ENCODE results near the gene ELL.

ELL gene

DNA sequence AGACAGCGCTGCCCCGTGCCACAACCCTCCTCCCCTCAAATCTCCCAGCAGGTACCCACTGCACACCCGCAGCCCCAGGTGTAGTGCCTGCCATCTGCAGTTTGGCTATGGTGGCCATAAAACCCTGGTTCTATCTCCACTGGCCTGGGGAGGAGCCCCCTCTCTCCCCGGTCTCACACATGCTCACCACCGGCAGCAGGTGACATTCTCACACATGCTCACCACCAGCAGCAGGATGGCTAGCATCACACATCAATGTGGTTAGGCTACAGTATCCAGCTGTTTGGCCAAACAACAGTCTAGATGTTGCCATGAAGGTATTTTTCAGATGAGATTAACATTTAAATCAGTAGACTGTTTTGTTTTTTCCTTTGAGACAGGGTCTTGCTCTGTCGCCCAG is 31.1 kb downstream of the ELL start:
- TF ChIP-seq EZH2phosphoT487 (conservative IDR thresholded peaks at IDR 0.05; ENCODE audit: low read length) (no peak), CTCF (IDR thresholded peaks at IDR 0.05; ENCODE audit: insufficient read depth, low read length, poor library complexity, severe bottlenecking) (no peak)
- H3K9me3 ChIP-seq (ENCODE audit: insufficient read depth, low read length), result no peaks in the 10 kb centered on the region
- no peak overlapping the region for H3K4me3 ChIP-seq (ENCODE audit: insufficient read depth, low read length, poor library complexity, severe bottlenecking)
- H3K36me3 ChIP-seq (ENCODE audit: low read length), result no peaks in the 10 kb centered on the region
- H3K9me2 ChIP-seq (replicated peaks; ENCODE audit: insufficient read depth, low read length), result no peaks in the 10 kb centered on the region
- H3K27ac ChIP-seq (ENCODE audit: low read depth, low read length), result no peak overlapping the region
- no peak overlapping the region for H2AFZ ChIP-seq (ENCODE audit: low read depth, low read length, severe bottlenecking)
- no peak overlapping the region for H3K9ac ChIP-seq (ENCODE audit: low read length)
- H3K27me3 ChIP-seq (ENCODE audit: low read length), result no peaks in the 10 kb centered on the region
- H3F3A ChIP-seq (ENCODE audit: insufficient read depth), result no peaks in the 10 kb centered on the region
- no peaks in the 10 kb centered on the region for H4K20me1 ChIP-seq (ENCODE audit: low read depth, low read length)
- peaks cover 80% of the 10 kb centered on the region for H3K79me2 ChIP-seq (ENCODE audit: insufficient read depth, low read length)
- H3K4me2 ChIP-seq (ENCODE audit: low read depth, low read length, poor library complexity, severe bottlenecking), result no peak overlapping the region

GRCh38 chr19:18489627-18490184 is 32.2 kb downstream of the ELL start:
- no peaks in the 10 kb centered on the region for H3K9me3 ChIP-seq (ENCODE audit: insufficient read depth, low read length)
- H2AFZ ChIP-seq (ENCODE audit: low read depth, low read length, severe bottlenecking), result no peak overlapping the region
- no peaks in the 10 kb centered on the region for H3K27me3 ChIP-seq (ENCODE audit: low read length)
- peaks cover 79% of the 10 kb centered on the region for H3K79me2 ChIP-seq (ENCODE audit: insufficient read depth, low read length)
- H3K9ac ChIP-seq (ENCODE audit: low read length), result no peak overlapping the region
- H3K4me3 ChIP-seq (ENCODE audit: insufficient read depth, low read length, poor library complexity, severe bottlenecking), result no peak overlapping the region
- H3K9me2 ChIP-seq (replicated peaks; ENCODE audit: insufficient read depth, low read length), result no peaks in the 10 kb centered on the region
- H4K20me1 ChIP-seq (ENCODE audit: low read depth, low read length), result no peaks in the 10 kb centered on the region
- no peak for TF ChIP-seq EZH2phosphoT487 (conservative IDR thresholded peaks at IDR 0.05; ENCODE audit: low read length)
- no peak for TF ChIP-seq CTCF (IDR thresholded peaks at IDR 0.05; ENCODE audit: insufficient read depth, low read length, poor library complexity, severe bottlenecking)
- H3F3A ChIP-seq (ENCODE audit: insufficient read depth), result no peaks in the 10 kb centered on the region
- no peak overlapping the region for H3K4me2 ChIP-seq (ENCODE audit: low read depth, low read length, poor library complexity, severe bottlenecking)
- H3K36me3 ChIP-seq (ENCODE audit: low read length), result no peaks in the 10 kb centered on the region
- no peak overlapping the region for H3K27ac ChIP-seq (ENCODE audit: low read depth, low read length)

- Histone ChIP-seq H3F3A (ENCODE audit: insufficient read depth) (no peaks in the 10 kb centered on the region), H3K4me2 (ENCODE audit: low read depth, low read length, poor library complexity, severe bottlenecking) (no peak overlapping the region), H3K36me3 (ENCODE audit: low read length) (no peaks in the 10 kb centered on the region), H2AFZ (ENCODE audit: low read depth, low read length, severe bottlenecking) (no peak overlapping the region), H3K79me2 (ENCODE audit: insufficient read depth, low read length) (peaks cover 79% of the 10 kb centered on the region), H3K9me3 (ENCODE audit: insufficient read depth, low read length) (no peaks in the 10 kb centered on the region), H3K9ac (ENCODE audit: low read length) (no peak overlapping the region), H3K27me3 (ENCODE audit: low read length) (no peaks in the 10 kb centered on the region), H4K20me1 (ENCODE audit: low read depth, low read length) (no peaks in the 10 kb centered on the region), H3K27ac (ENCODE audit: low read depth, low read length) (no peak overlapping the region), H3K4me3 (ENCODE audit: insufficient read depth, low read length, poor library complexity, severe bottlenecking) (no peak overlapping the region), H3K9me2 (replicated peaks; ENCODE audit: insufficient read depth, low read length) (no peaks in the 10 kb centered on the region)
- TF ChIP-seq EZH2phosphoT487 (conservative IDR thresholded peaks at IDR 0.05; ENCODE audit: low read length) (no peak), CTCF (IDR thresholded peaks at IDR 0.05; ENCODE audit: insufficient read depth, low read length, poor library complexity, severe bottlenecking) (no peak)
Observed at GRCh38 chr19:18488838-18489626, 32.8 kb downstream of the ELL start.
